HepG2 (cell line): Measurements from ENCODE around the gene KLHDC4. TPM values are rescaled to one million over a fixed set of nuclear protein-coding genes. Genes with fewer than 3 reads are reported as not detected.
A peak's percentile ranks its signal among the peaks of the same experiment; 100 is the strongest.

Experiments
- ATF7 ChIP-seq, 2 experiments: fragments of 450-650 bp in 1 of 2; sonication (generic) in 1 of 2; formaldehyde crosslinking in 1 of 2; IDR thresholded peaks; 2 replicates each; pipeline versions ENCODE4 v1.4.0 to v1.6.1; 2016 to 2020; ENCODE audit warnings: antibody characterized with exemption in 1 of 2, mild to moderate bottlenecking in 1 of 2, missing genetic modification reagents in 1 of 2
- CREB3 ChIP-seq: sonication (generic); formaldehyde crosslinking; IDR thresholded peaks from 2 replicates; pipeline ENCODE4 v1.5.0; 2020; ENCODE audit warnings: missing genetic modification reagents
- DRAP1 ChIP-seq: IDR thresholded peaks from 2 replicates; pipeline ENCODE4 v1.6.1; 2016; ENCODE audit warnings: missing genetic modification reagents, missing compliant biosample characterization
- ELF3 ChIP-seq: IDR thresholded peaks from 2 replicates; pipeline ENCODE4 v1.6.1; 2016; ENCODE audit warnings: missing genetic modification reagents, missing compliant biosample characterization
- FIP1L1 ChIP-seq: fragments of 200-400 bp; formaldehyde crosslinking; IDR thresholded peaks from 2 replicates; pipeline ENCODE4 v1.6.1; 2018; ENCODE audit warnings: low read depth, mild to moderate bottlenecking, low read length, moderate library complexity, borderline replicate concordance; ENCODE audit not compliant: insufficient read depth
- FOSL1 ChIP-seq: sonication (generic); formaldehyde crosslinking; IDR thresholded peaks from 2 replicates; pipeline ENCODE4 v1.9.0; 2021; ENCODE audit warnings: missing genetic modification reagents, borderline replicate concordance
- FOXP1 ChIP-seq, 2 experiments: fragments of 450-650 bp in 1 of 2; IDR thresholded peaks; 2 replicates each; pipeline ENCODE4 v1.6.1; 2017 to 2018; ENCODE audit warnings: antibody characterized with exemption in 1 of 2
- GFI1 ChIP-seq: sonication (generic); formaldehyde crosslinking; IDR thresholded peaks from 2 replicates; pipeline ENCODE4 v1.5.0; 2020; ENCODE audit warnings: missing genetic modification reagents, mild to moderate bottlenecking, borderline replicate concordance
- PATZ1 ChIP-seq: sonication (generic); formaldehyde crosslinking; IDR thresholded peaks from 2 replicates; pipeline ENCODE4 v1.4.0; 2020; ENCODE audit warnings: missing genetic modification reagents
- PHF21A ChIP-seq: sonication (generic); formaldehyde crosslinking; IDR thresholded peaks from 2 replicates; pipeline ENCODE4 v1.5.0; 2020; ENCODE audit warnings: mild to moderate bottlenecking, missing genetic modification reagents
- PLRG1 ChIP-seq: fragments of 450-650 bp; conservative IDR thresholded peaks from 2 replicates; pipeline ENCODE4 v1.6.1; 2016
- SNAPC2 ChIP-seq: sonication (generic); formaldehyde crosslinking; IDR thresholded peaks from 2 replicates; pipeline ENCODE4 v1.8.1; 2022; ENCODE audit warnings: mild to moderate bottlenecking, missing genetic modification reagents
- ZNF121 ChIP-seq: sonication (generic); formaldehyde crosslinking; IDR thresholded peaks from 2 replicates; pipeline ENCODE4 v1.5.0; 2020; ENCODE audit warnings: mild to moderate bottlenecking, missing genetic modification reagents
- ZNF501 ChIP-seq: sonication (generic); formaldehyde crosslinking; IDR thresholded peaks from 2 replicates; pipeline ENCODE4 v1.5.1; 2020; ENCODE audit warnings: mild to moderate bottlenecking, moderate library complexity, missing genetic modification reagents
- ZNF609 ChIP-seq: sonication (generic); formaldehyde crosslinking; IDR thresholded peaks from 2 replicates; pipeline ENCODE4 v1.4.0; 2020; ENCODE audit warnings: mild to moderate bottlenecking, missing genetic modification reagents, borderline replicate concordance
- ZNF746 ChIP-seq: sonication (generic); formaldehyde crosslinking; IDR thresholded peaks from 2 replicates; pipeline ENCODE4 v1.8.0; 2022; ENCODE audit warnings: mild to moderate bottlenecking, missing genetic modification reagents
- ZNF770 ChIP-seq: sonication (generic); formaldehyde crosslinking; IDR thresholded peaks from 2 replicates; pipeline ENCODE4 v1.5.0; 2020; ENCODE audit warnings: mild to moderate bottlenecking, missing genetic modification reagents
- ZNF878 ChIP-seq: sonication (generic); formaldehyde crosslinking; IDR thresholded peaks from 2 replicates; pipeline ENCODE4 v1.8.1; 2023; ENCODE audit warnings: mild to moderate bottlenecking, missing genetic modification reagents, moderate library complexity
- polyA plus RNA-seq, 8 experiments: library from polyadenylated mRNA; depleted of rRNA in 3 of 8; stranded (reverse) in 7 of 8; unstranded in 1 of 8; fragments of >200 nt; fragmentation: Illumina TruSeq in 4 of 8; extraction: Trizol in 4 of 8; gene quantifications; 2 replicates each; pipeline versions ENCODE4 v1.2.1 to v1.2.3, GENCODE V29; 2011 to 2016; ENCODE audit warnings: low read depth in 4 of 8, missing spikeins in 1 of 8, mixed read lengths in 1 of 8; ENCODE audit not compliant: insufficient read depth in 1 of 8
- total RNA-seq, 5 experiments: library from RNA; depleted of rRNA; stranded (reverse); fragments of >200 nt; fragmentation: Illumina TruSeq; extraction: Trizol; gene quantifications; 2 replicates each; pipeline ENCODE4 v1.2.3, GENCODE V29; 2016; ENCODE audit warnings: low read depth in 1 of 5

Gene KLHDC4
- total and polyA plus RNA-seq, 2 of the 13 experiments (the other 11 are each of a cell fraction or from before 2014, with no cell fraction given) = 18.7 to 31.8 TPM

GRCh38 chr16:87809150-87809902 lies 43.5 kb upstream of the KLHDC4 start (continued):
- TF ChIP-seq PATZ1 (CRISPR knock-in tag) = peak; percentile 44; the same call in 1 of the 2 replicates
- peak; percentile 57 for TF ChIP-seq ELF3
- 0 out of 2 replicates have a peak, but pooled peaks have one; percentile 18 for TF ChIP-seq ZNF501 (CRISPR knock-in tag)
- no peak for TF ChIP-seq ZNF878 (CRISPR knock-in tag)
- TF ChIP-seq DRAP1 (CRISPR knock-in tag) = peak; percentile 63
- no peak for TF ChIP-seq FIP1L1
- TF ChIP-seq SNAPC2 (CRISPR knock-in tag) = no peak
- TF ChIP-seq GFI1 (CRISPR knock-in tag) = no peak
- TF ChIP-seq FOSL1 (CRISPR knock-in tag) = peak; percentile 78; the same call in 1 of the 2 replicates
- no peak for TF ChIP-seq ATF7 (IDR thresholded peaks at IDR 0.05)
- TF ChIP-seq ATF7 (CRISPR knock-in tag; IDR thresholded peaks at IDR 0.05) = 0 out of 2 replicates have a peak, but pooled peaks have one; percentile 14
- peak; percentile 42; the same call in 1 of the 2 replicates for TF ChIP-seq ZNF609 (CRISPR knock-in tag)
- no peak for TF ChIP-seq CREB3 (CRISPR knock-in tag)
- no peak for TF ChIP-seq ZNF746 (CRISPR knock-in tag)
- peak; percentile 93 for TF ChIP-seq ZNF121
- TF ChIP-seq FOXP1 (IDR thresholded peaks at IDR 0.05) = no peak
- 0 out of 2 replicates have a peak, but pooled peaks have one; percentile 14 for TF ChIP-seq FOXP1 (CRISPR knock-in tag; IDR thresholded peaks at IDR 0.05)
- TF ChIP-seq PHF21A = 0 out of 2 replicates have a peak, but pooled peaks have one; percentile 41
- no peak for TF ChIP-seq PLRG1
- peak; percentile 55; the same call in 1 of the 2 replicates for TF ChIP-seq ZNF770 (CRISPR knock-in tag)
